ENCODE data around the gene USHBP1.

Gene USHBP1

GRCh38 chr19:17237747-17238706, 26.5 kb downstream of the USHBP1 start:
- DNase-seq, result no peak

GRCh38 chr19:17236811-17237543, 27.6 kb downstream of the USHBP1 start:
- no peak for DNase-seq

- peak; percentile 52 for DNase-seq
These were observed 28.4 kb downstream of the USHBP1 start for GRCh38 chr19:17235971-17236777.

GRCh38 chr19:17235300-17235970, 29.1 kb downstream of the USHBP1 start:
- peak; percentile 61 for DNase-seq

GRCh38 chr19:17234911-17235299, 29.6 kb downstream of the USHBP1 start:
- DNase-seq, result peak; percentile 38

GRCh38 chr19:17232258-17232657, 32.3 kb downstream of the USHBP1 start:
- DNase-seq, result no peak

- DNase-seq, result no peak
These were observed 34.7 kb downstream of the USHBP1 start for GRCh38 chr19:17229890-17230289.

GRCh38 chr19:17227798-17228367, 36.7 kb downstream of the USHBP1 start:
- DNase-seq, result no peak

GRCh38 chr19:17226002-17226933, 38.3 kb downstream of the USHBP1 start, which contains the start of gene OCEL1:
Gene OCEL1, plus strand, starts transcription at chr19:17226226. Its CDS starts 22 bp downstream, at chr19:17226248.
- peak; percentile 96 for DNase-seq

- DNase-seq, result no peak
These were observed 39.5 kb downstream of the USHBP1 start for GRCh38 chr19:17225053-17225452.

GRCh38 chr19:17220207-17220758, 44.3 kb downstream of the USHBP1 start:
- DNase-seq, result peak; percentile 63

- no peak for DNase-seq
These were observed 45.3 kb downstream of the USHBP1 start for GRCh38 chr19:17219286-17219685.

GRCh38 chr19:17216058-17216670, 48.4 kb downstream of the USHBP1 start:
- DNase-seq, result no peak

GRCh38 chr19:17215127-17215971, 49.2 kb downstream of the USHBP1 start, which contains the start of gene USE1:
Gene USE1, plus strand, starts transcription at chr19:17215357. Its CDS starts 49 bp downstream, at chr19:17215406.
- DNase-seq, result peak; percentile 91

- DNase-seq, result no peak
These were observed 49.9 kb downstream of the USHBP1 start for GRCh38 chr19:17214508-17215126.

- no peak for DNase-seq
These were observed 51.2 kb downstream of the USHBP1 start for GRCh38 chr19:17213334-17213733.

GRCh38 chr19:17211547-17212446, 52.7 kb downstream of the USHBP1 start:
- DNase-seq, result no peak
